GM23248 (cell line): ENCODE measurements around the gene WIPF1. TPM values are rescaled to one million over a fixed set of nuclear protein-coding genes. Genes with fewer than 3 reads are reported as not detected.
A peak's percentile ranks its signal among the peaks of the same experiment; 100 is the strongest.

Experiments used
- DNase-seq: peaks from one replicate; pipeline ENCODE4 v3.0.0-alpha.2; 2015
- H2AFZ ChIP-seq: fragments of 200-600 bp; sonication (generic); 2 replicates; pipeline ENCODE4 v1.6.1; 2016; ENCODE audit warnings: antibody characterized with exemption
- H3F3A ChIP-seq: fragments of 200-600 bp; sonication (generic); 2 replicates; pipeline ENCODE4 v1.6.1; 2016; ENCODE audit warnings: mild to moderate bottlenecking, antibody characterized with exemption, mixed run types; ENCODE audit not compliant: insufficient read depth
- H3K27ac ChIP-seq: fragments of 200-600 bp; sonication (generic); 2 replicates; pipeline ENCODE4 v1.5.1; 2016; ENCODE audit warnings: mild to moderate bottlenecking
- H3K27me3 ChIP-seq: fragments of 200-600 bp; sonication (generic); replicated peaks from 2 replicates; pipeline ENCODE4 v1.6.1; 2016; ENCODE audit warnings: mild to moderate bottlenecking; ENCODE audit not compliant: insufficient read depth
- H3K36me3 ChIP-seq: fragments of 200-600 bp; sonication (generic); 2 replicates; pipeline ENCODE4 v1.6.1; 2016; ENCODE audit warnings: low read depth, mild to moderate bottlenecking
- H3K4me1 ChIP-seq: fragments of 200-600 bp; sonication (generic); 2 replicates; pipeline ENCODE4 v1.6.1; 2016; ENCODE audit warnings: mild to moderate bottlenecking; ENCODE audit not compliant: insufficient read depth
- H3K4me2 ChIP-seq: fragments of 200-600 bp; sonication (generic); one replicate; pipeline ENCODE4 v1.6.1; 2016; ENCODE audit warnings: mild to moderate bottlenecking; ENCODE audit not compliant: unreplicated experiment
- H3K4me3 ChIP-seq: fragments of 200-600 bp; sonication (generic); 2 replicates; pipeline ENCODE4 v1.5.1; 2016; ENCODE audit warnings: mild to moderate bottlenecking
- H3K79me2 ChIP-seq: fragments of 200-600 bp; sonication (generic); 2 replicates; pipeline ENCODE4 v1.6.1; 2016; ENCODE audit warnings: mild to moderate bottlenecking; ENCODE audit not compliant: insufficient read depth
- H3K9ac ChIP-seq: fragments of 200-600 bp; sonication (generic); 2 replicates; pipeline ENCODE4 v1.6.1; 2016; ENCODE audit warnings: mild to moderate bottlenecking
- H3K9me2 ChIP-seq: fragments of 200-600 bp; sonication (generic); 2 replicates; pipeline ENCODE4 v1.6.1; 2016; ENCODE audit warnings: mixed run types, mild to moderate bottlenecking, moderate library complexity; ENCODE audit not compliant: insufficient read depth
- H3K9me3 ChIP-seq: fragments of 200-600 bp; sonication (generic); one replicate; pipeline ENCODE4 v1.6.1; 2017; ENCODE audit warnings: low read depth
- H4K20me1 ChIP-seq: fragments of 200-600 bp; sonication (generic); 2 replicates; pipeline ENCODE4 v1.6.0; 2016; ENCODE audit not compliant: insufficient read depth
- EZH2 ChIP-seq: fragments of 200-600 bp; sonication (generic); IDR thresholded peaks from 2 replicates; pipeline ENCODE4 v1.6.1; 2018; ENCODE audit warnings: antibody characterized with exemption, mild to moderate bottlenecking; ENCODE audit not compliant: insufficient read depth, poor library complexity, severe bottlenecking
- EZH2phosphoT487 ChIP-seq: fragments of 200-600 bp; sonication (generic); IDR thresholded peaks from 2 replicates; pipeline ENCODE4 v1.6.1; 2018; ENCODE audit warnings: antibody characterized with exemption, moderate library complexity, mild to moderate bottlenecking, low read depth; ENCODE audit not compliant: insufficient read depth
- WGBS, 2 experiments: methylation state at CpG; one replicate each; pipeline ENCODE4 v1.1.6; 2015 to 2017; ENCODE audit warnings: low lambda C conversion rate in 2 of 2, low coverage in 1 of 2; ENCODE audit errors: missing lambda C conversion rate in 2 of 2; 5-methylcytosine and 5-hydroxymethylcytosine counted together
- in situ Hi-C: fragments of 300-500 bp; cut with MboI; formaldehyde crosslinking; loops from 2 replicates; pipeline ENCODE4 v1.15.0; 2020
- polyA plus RNA-seq: library from polyadenylated mRNA; unstranded; fragments of >200 nt; fragmentation: Nextera tagmentation; extraction: Ambion mirVana; gene quantifications from 2 replicates; pipeline ENCODE4 v1.2.1, GENCODE V29; 2016
- total RNA-seq: library from RNA; depleted of rRNA; stranded (reverse); fragments of >200 nt; shearing (Covaris generic); gene quantifications from 2 replicates; pipeline ENCODE4 v1.2.3, GENCODE V29; 2014

The WIPF1 gene
- total and polyA plus RNA-seq, 2 experiments from 2014 or later, result 21.4 to 50.3 TPM

DNA sequence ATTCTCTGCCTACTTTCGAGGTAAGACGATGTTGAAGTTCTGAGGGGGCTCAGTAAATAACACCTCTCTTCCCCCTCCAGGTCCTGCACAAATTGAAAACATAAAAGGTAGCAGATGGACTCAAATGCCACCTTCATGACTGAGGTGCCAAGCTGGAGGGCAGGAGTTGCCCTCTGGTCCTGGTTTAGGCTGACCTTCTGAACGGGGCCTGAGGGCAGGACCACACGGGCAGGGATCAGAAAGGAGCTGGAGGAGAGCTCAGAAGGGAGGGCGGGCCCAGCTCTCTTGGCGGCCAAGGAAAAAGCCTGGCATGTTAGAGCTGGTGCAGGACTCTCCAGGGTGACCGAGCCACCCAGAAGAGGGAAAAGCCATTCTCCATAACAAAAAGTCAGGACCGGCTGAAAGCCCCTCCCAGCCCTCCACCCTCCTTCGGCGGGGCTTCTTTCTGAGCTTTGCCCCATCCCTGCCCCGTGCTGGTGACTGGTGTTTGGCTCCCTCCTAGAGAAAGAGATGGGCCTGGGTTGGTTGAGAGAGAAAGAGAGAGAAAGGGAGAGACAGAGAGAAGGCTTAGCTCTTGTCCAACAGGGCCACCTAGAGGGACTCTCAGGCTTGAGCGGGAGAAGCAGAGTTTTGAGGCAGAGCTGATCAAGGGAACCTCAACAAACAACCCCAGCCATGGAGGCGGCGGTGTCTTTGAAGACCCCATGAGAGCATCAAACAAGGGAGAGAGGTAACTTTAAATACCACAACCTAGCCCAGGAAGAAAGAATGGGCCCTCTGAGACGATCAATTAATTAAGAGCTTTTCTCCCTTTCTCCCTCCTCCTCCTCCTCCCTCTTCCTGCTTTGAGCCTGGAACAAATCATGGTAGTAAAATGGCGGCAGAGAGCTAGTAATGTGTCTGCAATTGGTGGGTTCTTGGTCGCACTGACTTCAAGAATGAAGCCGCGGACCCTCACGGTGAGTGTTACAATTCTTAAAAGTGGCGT, 50.8 kb downstream of the WIPF1 start:
- no peaks in the 10 kb centered on the region for H4K20me1 ChIP-seq
- H3K4me2 ChIP-seq, result no peak overlapping the region
- H3K27me3 ChIP-seq, result peaks cover 4% of the 10 kb centered on the region; the same call in 1 of the 2 replicates
- H3K9me3 ChIP-seq, result no peaks in the 10 kb centered on the region
- H3K4me1 ChIP-seq, result no peaks in the 10 kb centered on the region
- WGBS, 2 experiments, result 57 to 61% methylated on average over 21 of the region's 21 CpGs
- no peaks in the 10 kb centered on the region for H3F3A ChIP-seq
- no peaks in the 10 kb centered on the region for H3K79me2 ChIP-seq
- no peak for TF ChIP-seq EZH2phosphoT487
- no peak for TF ChIP-seq EZH2
- peak overlapping the region; percentile 39; the same call in 1 of the 2 replicates for H2AFZ ChIP-seq
- H3K9me2 ChIP-seq, result no peaks in the 10 kb centered on the region
- H3K27ac ChIP-seq, result no peak overlapping the region
- H3K36me3 ChIP-seq, result no peaks in the 10 kb centered on the region
- in situ Hi-C loops, result no loop called here
- no peak overlapping the region for H3K4me3 ChIP-seq
- DNase-seq, result peak; percentile 64
- no peak overlapping the region for H3K9ac ChIP-seq

DNA sequence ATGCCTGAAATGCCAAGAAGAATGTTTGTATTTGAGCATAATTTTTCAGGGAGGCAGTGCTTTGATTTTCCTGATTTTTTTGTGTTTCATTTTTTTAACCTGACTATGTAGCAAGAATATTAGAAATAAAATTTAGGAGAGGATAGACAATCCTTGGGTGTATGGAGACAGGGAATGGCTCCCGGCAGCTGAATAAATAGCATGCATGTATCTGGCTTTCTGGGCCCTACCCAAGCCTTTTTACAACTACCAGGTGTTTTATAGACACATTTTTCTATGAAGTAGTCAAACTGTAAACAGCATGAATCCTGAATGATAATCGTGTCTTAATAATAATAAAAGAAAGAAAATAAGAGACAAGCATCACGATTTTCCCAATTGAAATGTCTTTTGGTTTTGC, 52.4 kb downstream of the WIPF1 start:
- no peak overlapping the region for H3K9ac ChIP-seq
- H3K36me3 ChIP-seq, result no peaks in the 10 kb centered on the region
- no peaks in the 10 kb centered on the region for H3K9me3 ChIP-seq
- no peak for TF ChIP-seq EZH2
- TF ChIP-seq EZH2phosphoT487, result no peak
- H3F3A ChIP-seq, result no peaks in the 10 kb centered on the region
- in situ Hi-C loops, result no loop called here
- H3K4me1 ChIP-seq, result no peaks in the 10 kb centered on the region
- H2AFZ ChIP-seq, result no peak overlapping the region
- H4K20me1 ChIP-seq, result no peaks in the 10 kb centered on the region
- no peak overlapping the region for H3K4me2 ChIP-seq
- no peak overlapping the region for H3K4me3 ChIP-seq
- H3K79me2 ChIP-seq, result no peaks in the 10 kb centered on the region
- H3K9me2 ChIP-seq, result no peaks in the 10 kb centered on the region
- H3K27me3 ChIP-seq, result peaks cover 4% of the 10 kb centered on the region; the same call in 1 of the 2 replicates
- H3K27ac ChIP-seq, result no peak overlapping the region
- DNase-seq, result no peak
- WGBS, 2 experiments, result 54 to 63% methylated on average over 3 of the region's 3 CpGs

DNA sequence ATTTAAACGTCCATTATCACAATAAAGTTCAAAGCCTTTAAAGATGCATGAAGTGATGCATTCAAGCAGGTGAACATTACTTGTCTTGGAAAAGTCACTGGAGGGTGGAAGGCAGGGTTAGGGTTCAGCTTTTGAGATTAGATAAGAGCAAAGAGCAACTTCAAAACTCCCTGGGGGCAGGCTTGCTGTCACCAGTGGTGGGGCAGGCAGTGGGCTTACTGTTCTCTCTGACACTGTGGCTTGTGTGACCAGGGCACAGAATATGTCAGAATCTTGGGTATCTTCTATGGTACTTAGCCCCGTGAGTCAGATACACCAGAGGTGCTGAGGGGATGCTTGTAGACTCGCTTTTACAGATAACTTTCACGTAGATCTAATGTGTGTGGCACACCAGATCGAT, 52.8 kb downstream of the WIPF1 start:
- no peak for TF ChIP-seq EZH2
- no peak for TF ChIP-seq EZH2phosphoT487

DNA sequence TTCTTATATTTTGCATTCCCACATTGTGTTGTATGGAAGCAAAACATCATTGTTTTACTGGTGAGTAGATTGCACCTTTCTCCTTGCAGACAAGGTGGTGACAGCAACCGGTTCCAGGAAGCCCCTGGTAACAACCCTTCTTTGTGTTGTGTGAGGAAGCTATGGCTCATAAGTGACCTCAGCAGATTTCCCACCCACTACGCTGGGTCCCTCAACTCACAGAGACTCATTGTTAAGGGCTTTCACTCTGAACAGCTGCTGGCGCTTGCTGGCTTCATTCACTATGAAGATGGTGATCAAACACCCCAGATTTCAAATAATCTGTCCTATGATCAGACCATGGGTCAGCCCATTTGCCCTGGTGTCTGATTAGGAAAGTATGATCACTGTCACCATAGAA, 53.4 kb downstream of the WIPF1 start:
- Histone ChIP-seq H2AFZ (no peak overlapping the region), H3K27me3 (peaks cover 4% of the 10 kb centered on the region; the same call in 1 of the 2 replicates), H3K9me3 (no peaks in the 10 kb centered on the region), H3K9me2 (no peaks in the 10 kb centered on the region), H3K9ac (no peak overlapping the region), H3K4me1 (no peaks in the 10 kb centered on the region), H3F3A (no peaks in the 10 kb centered on the region), H3K27ac (no peak overlapping the region), H3K36me3 (no peaks in the 10 kb centered on the region), H3K4me3 (no peak overlapping the region), H3K79me2 (no peaks in the 10 kb centered on the region), H4K20me1 (no peaks in the 10 kb centered on the region), H3K4me2 (no peak overlapping the region)
- no peak for DNase-seq
- in situ Hi-C loops, result no loop called here
- WGBS, 2 experiments, result 55 to 67% methylated on average over 3 of the region's 3 CpGs
- TF ChIP-seq EZH2phosphoT487 (no peak), EZH2 (no peak)

More for the DNA sequence above, 52.8 kb downstream of the WIPF1 start:
- H3K4me3 ChIP-seq, result no peak overlapping the region
- H3K9me2 ChIP-seq, result no peaks in the 10 kb centered on the region
- no peak overlapping the region for H2AFZ ChIP-seq
- H3K9ac ChIP-seq, result no peak overlapping the region
- H3K27ac ChIP-seq, result no peak overlapping the region
- no peak for DNase-seq
- H4K20me1 ChIP-seq, result no peaks in the 10 kb centered on the region
- in situ Hi-C loops, result no loop called here
- peaks cover 4% of the 10 kb centered on the region; the same call in 1 of the 2 replicates for H3K27me3 ChIP-seq
- H3K79me2 ChIP-seq, result no peaks in the 10 kb centered on the region
- no peaks in the 10 kb centered on the region for H3K9me3 ChIP-seq
- 65 to 79% methylated on average over 5 of the region's 5 CpGs for WGBS, 2 experiments
- H3K36me3 ChIP-seq, result no peaks in the 10 kb centered on the region
- H3K4me1 ChIP-seq, result no peaks in the 10 kb centered on the region
- H3F3A ChIP-seq, result no peaks in the 10 kb centered on the region
- H3K4me2 ChIP-seq, result no peak overlapping the region
